GM12872 (cell line): Measurements from ENCODE around the gene CLEC16A.

Experiments
- CTCF ChIP-seq: IDR thresholded peaks from 3 replicates; pipeline ENCODE4 v1.5.1; 2011; ENCODE audit warnings: low read depth, mild to moderate bottlenecking, low read length, moderate library complexity; ENCODE audit not compliant: insufficient read depth

Gene CLEC16A

DNA sequence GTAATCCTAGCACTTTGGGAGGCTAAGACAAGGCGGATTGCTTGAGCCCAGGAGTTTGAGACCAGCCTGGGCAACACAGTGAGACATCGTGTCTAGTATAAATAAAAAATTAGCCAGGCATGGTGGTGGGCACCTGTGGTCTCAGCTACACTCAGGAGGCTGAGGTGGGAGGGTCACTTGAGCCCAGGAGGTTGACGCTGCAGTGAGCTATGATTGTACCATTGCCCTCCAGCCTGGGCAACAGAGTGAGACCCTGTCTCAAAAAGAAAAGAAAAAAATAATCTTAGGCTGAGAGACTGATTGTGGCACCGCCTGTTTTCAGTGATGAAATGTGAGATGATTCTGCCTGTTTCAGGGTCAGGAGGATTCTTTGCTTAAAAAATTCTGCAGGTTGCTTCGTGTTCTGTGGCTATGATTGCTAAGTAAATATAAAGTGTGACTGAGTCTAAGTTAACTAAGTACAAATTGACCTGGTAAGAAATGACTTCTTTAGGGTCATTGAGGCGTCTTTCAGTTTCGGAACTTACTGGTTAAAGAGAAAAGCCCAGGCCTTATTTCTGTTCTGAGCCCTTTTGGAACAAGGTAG is 183.3 kb downstream of the CLEC16A start:
- no peak for TF ChIP-seq CTCF

- no peak for TF ChIP-seq CTCF
These were observed 184.1 kb downstream of the CLEC16A start for GRCh38 chr16:11128211-11129141.

GRCh38 chr16:11129378-11129781 is 185.0 kb downstream of the CLEC16A start:
- TF ChIP-seq CTCF = no peak

GRCh38 chr16:11130978-11131665 is 186.8 kb downstream of the CLEC16A start:
- no peak for TF ChIP-seq CTCF

DNA sequence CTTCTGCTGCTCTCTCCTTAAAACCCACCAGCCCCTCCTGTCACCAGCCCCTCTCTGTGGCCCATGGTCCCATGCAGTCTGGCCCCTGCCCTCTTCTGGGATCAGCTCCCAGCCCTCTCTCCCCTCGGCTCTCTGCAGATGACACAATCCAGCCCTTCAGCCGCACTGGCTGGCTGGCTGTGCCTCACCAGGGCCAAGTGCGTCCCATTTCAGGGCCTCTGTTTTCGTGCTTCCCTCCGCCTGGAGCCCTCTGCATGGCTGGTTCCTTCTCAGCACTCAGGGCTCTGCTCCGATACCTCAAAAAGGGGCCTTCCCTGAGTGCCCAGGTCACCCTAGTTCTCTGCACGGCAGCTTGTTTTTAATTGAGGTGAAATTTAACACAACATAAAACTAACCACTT is 187.3 kb downstream of the CLEC16A start:
- TF ChIP-seq CTCF = no peak

- TF ChIP-seq CTCF = no peak
These were observed 189.1 kb downstream of the CLEC16A start for GRCh38 chr16:11133344-11133943.

DNA sequence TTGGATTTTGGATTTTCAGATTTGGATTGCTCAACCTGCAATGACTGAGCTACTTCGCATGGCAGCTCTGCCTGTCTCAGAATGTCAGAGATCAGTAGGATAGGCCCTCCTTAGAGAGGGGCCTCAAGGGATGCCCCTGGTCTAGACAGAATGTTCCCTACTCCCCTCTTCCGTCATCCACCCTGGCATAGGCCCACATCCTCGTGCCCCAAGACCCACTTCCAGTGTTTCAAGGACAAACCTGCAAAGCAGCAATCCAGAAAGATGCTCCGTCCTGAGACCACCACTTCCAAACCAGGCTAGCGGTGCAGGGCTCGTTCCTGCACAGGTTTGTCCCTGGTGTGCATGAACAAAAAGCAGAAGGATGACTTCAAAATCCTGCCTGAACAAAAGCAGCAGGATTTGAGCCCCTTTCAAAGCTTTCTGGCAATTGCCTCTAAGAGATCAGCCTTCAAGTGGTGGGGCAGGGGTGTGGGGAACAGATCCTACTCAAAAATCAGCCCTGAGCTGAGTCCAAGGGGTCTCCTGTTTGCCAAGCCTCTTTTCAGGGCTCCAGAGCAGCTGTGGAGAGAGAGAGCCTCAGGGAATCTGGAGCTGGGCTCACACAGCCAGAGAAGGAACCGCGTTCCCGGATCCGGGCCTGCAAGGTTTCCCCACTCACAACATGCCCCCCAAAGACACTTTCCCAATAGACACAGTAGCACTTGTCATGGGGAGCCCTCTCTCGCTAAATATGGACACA is 190.5 kb downstream of the CLEC16A start:
- TF ChIP-seq CTCF = no peak
